Measurements from ENCODE around the gene TMEM158. TPM values are rescaled to one million over a fixed set of nuclear protein-coding genes. Genes with fewer than 3 reads are reported as not detected.

TMEM158 gene
- total and polyA plus RNA-seq, 2 of the 8 experiments (the other 6 are each of a cell fraction or from before 2014, with no cell fraction given): 6.8 to 30.3 TPM

DNA sequence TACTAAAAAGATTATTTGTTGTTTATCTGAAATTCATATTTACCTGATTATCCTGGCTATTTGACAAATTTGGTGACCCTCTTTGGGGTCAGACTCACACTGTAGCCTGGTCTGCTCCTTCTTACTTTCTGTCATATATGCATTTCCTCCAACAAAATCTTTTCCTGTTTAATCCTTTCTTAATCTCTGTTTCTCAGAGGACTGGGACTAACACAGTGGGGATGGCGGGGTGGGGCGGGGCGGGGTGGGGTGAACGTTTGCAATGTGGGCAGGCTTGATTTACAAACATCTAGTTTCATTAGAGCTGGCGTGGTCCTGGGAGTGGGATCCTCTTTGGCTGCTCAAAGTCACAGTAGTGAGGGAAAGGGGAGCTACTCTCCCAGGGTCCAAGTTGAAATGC, 44.6 kb downstream of the TMEM158 start:
- H3K79me2 ChIP-seq (ENCODE audit: control insufficient read depth in 1 of 2, insufficient read depth in 2 of 2, low read length in 2 of 2): no peaks in the 10 kb centered on the region
- no peaks in the 10 kb centered on the region for H3K36me3 ChIP-seq (ENCODE audit: control insufficient read depth in 2 of 4, insufficient read depth in 4 of 4, low read length in 3 of 4)
- H3K27me3 ChIP-seq (replicated peaks in 1 of 4; ENCODE audit: control insufficient read depth in 3 of 4, extremely low read depth in 1 of 4, insufficient read depth in 3 of 4, low read length in 3 of 4): no peaks in the 10 kb centered on the region; a peak in 2 of 7 replicates
- H2BK12ac ChIP-seq (ENCODE audit: low read depth, low read length): no peak overlapping the region
- H4K8ac ChIP-seq (ENCODE audit: extremely low read depth, insufficient read depth, low read length): no peak overlapping the region
- no peak overlapping the region for H4K5ac ChIP-seq (ENCODE audit: insufficient read length, low read depth, low read length)
- H2BK15ac ChIP-seq (ENCODE audit: low read length): no peak overlapping the region
- H3K23me2 ChIP-seq (ENCODE audit: low read depth, low read length): no peaks in the 10 kb centered on the region
- H3K9ac ChIP-seq (replicated peaks in 1 of 4; ENCODE audit: extremely low read depth in 1 of 4, low read depth in 3 of 4, low read length in 3 of 4): no peak overlapping the region
- ChIA-PET POLR2A (ENCODE audit: partially characterized antibody) (no interaction called here), CTCF (ENCODE audit: partially characterized antibody) (interaction anchor here (0.6 to 1.3 kb wide), 3 partner anchors 29 to 364 kb away, joined by 3 to 6 read pairs (median 4); no protein-coding TSS in a partner anchor)
- no peak overlapping the region for H3K56ac ChIP-seq (replicated peaks; ENCODE audit: insufficient read length, low read depth, low read length)
- no peak overlapping the region for H2AK5ac ChIP-seq (ENCODE audit: low read depth, low read length)
- no peak overlapping the region for H4K91ac ChIP-seq (replicated peaks; ENCODE audit: insufficient read length, low read length)
- 58% methylated on average over 2 of the region's 5 CpGs; no CpG with 5 or more reads in 1 of the 2 experiments for WGBS, 2 experiments (ENCODE audit: extremely low coverage in 1 of 2, insufficient coverage in 1 of 2, insufficient read length in 1 of 2, insufficient replicate concordance in 2 of 2, low coverage in 1 of 2, low lambda C conversion rate in 2 of 2, missing lambda C conversion rate in 1 of 2)
- H2BK5ac ChIP-seq (ENCODE audit: low read depth, low read length): no peak overlapping the region
- H3K4me1 ChIP-seq (replicated peaks in 1 of 4; ENCODE audit: control insufficient read depth in 3 of 4, insufficient read depth in 4 of 4, low read length in 3 of 4): peaks cover 0 to 6% (median 4%) of the 10 kb centered on the region in 4 experiments; a peak in 5 of 7 replicates
- FAIRE-seq (no peak), DNase-seq (ENCODE audit: low read depth in 1 of 2, low spot score in 2 of 2) (no peak)
- no peak overlapping the region for H3K18ac ChIP-seq (ENCODE audit: extremely low read depth, low read length)
- no peak overlapping the region for H3K27ac ChIP-seq (ENCODE audit: low read depth, low read length)
- no peak overlapping the region for H3K4me3 ChIP-seq (ENCODE audit: extremely low read depth in 1 of 4, insufficient read depth in 2 of 4, low read depth in 3 of 4, low read length in 4 of 4)
- H3K14ac ChIP-seq (ENCODE audit: insufficient read length): no peak overlapping the region
- H3K79me1 ChIP-seq (ENCODE audit: low read depth, low read length): no peaks in the 10 kb centered on the region
- H2AFZ ChIP-seq (ENCODE audit: low read length): no peak overlapping the region
- H3K4me2 ChIP-seq (ENCODE audit: insufficient read depth in 1 of 2, low read depth in 2 of 2, low read length in 2 of 2): no peak overlapping the region
- H3K23ac ChIP-seq (ENCODE audit: insufficient read length): no peak overlapping the region
- no peak overlapping the region for H3K4ac ChIP-seq (replicated peaks; ENCODE audit: insufficient read length, low read depth, low read length)
- no peak overlapping the region for H2BK120ac ChIP-seq (replicated peaks; ENCODE audit: low read depth, low read length)
- H4K20me1 ChIP-seq (replicated peaks in 1 of 2; ENCODE audit: control insufficient read depth in 1 of 2, insufficient read depth in 2 of 2, low read length in 2 of 2): no peaks in the 10 kb centered on the region
- no peaks in the 10 kb centered on the region for H3K9me3 ChIP-seq (ENCODE audit: insufficient read depth in 2 of 2, low read depth in 1 of 2, low read length in 1 of 2)
- no peak overlapping the region for H2BK20ac ChIP-seq (ENCODE audit: low read length)
- no peak for TF ChIP-seq POU5F1 (IDR thresholded peaks at IDR 0.05; ENCODE audit: low read depth, low read length)
- no peak for TF ChIP-seq EGR1 (IDR thresholded peaks at IDR 0.05; ENCODE audit: borderline replicate concordance, low read depth, low read length)
- TF ChIP-seq EZH2 (IDR thresholded peaks at IDR 0.05; ENCODE audit: low read depth, low read length, severe bottlenecking): no peak
- TF ChIP-seq, protein P1, sequence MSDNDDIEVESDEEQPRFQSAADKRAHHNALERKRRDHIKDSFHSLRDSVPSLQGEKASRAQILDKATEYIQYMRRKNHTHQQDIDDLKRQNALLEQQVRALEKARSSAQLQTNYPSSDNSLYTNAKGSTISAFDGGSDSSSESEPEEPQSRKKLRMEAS (IDR thresholded peaks at IDR 0.05): no peak
- no peak for TF ChIP-seq SP4 (IDR thresholded peaks at IDR 0.05; ENCODE audit: low read length)
- no peak for TF ChIP-seq ASH2L (IDR thresholded peaks at IDR 0.05; ENCODE audit: low read length)
- no peak for TF ChIP-seq JUN (IDR thresholded peaks at IDR 0.05; ENCODE audit: low read depth, low read length)
- TF ChIP-seq RFX5 (IDR thresholded peaks at IDR 0.05; ENCODE audit: borderline replicate concordance, low read depth, low read length): no peak
- no peak for TF ChIP-seq NRF1 (IDR thresholded peaks at IDR 0.05; ENCODE audit: low read depth, low read length)
- no peak for TF ChIP-seq BCL11A (IDR thresholded peaks at IDR 0.05; ENCODE audit: low read depth in 2 of 2, low read length in 2 of 2)
- no peak for TF ChIP-seq TEAD4 (IDR thresholded peaks at IDR 0.05; ENCODE audit: low read depth, low read length)
- TF ChIP-seq JUND (IDR thresholded peaks at IDR 0.05; ENCODE audit: low read length): no peak
- TF ChIP-seq KDM1A (IDR thresholded peaks at IDR 0.05; ENCODE audit: borderline replicate concordance, low read length): no peak
- no peak for TF ChIP-seq CHD2 (IDR thresholded peaks at IDR 0.05; ENCODE audit: low read length)
- no peak for TF ChIP-seq TCF12 (IDR thresholded peaks at IDR 0.05; ENCODE audit: low read depth, low read length)
- TF ChIP-seq CBX8 (IDR thresholded peaks at IDR 0.05; ENCODE audit: borderline replicate concordance, low read depth, low read length): no peak

All from H1 (cell line).